Activated CD4-positive, alpha-beta T cell treated with anti-CD3 and anti-CD28 coated beads, Interleukin-10, Interleukin-2, amounts not matched to agents 100 ng/mL and 50 ng/mL, durations not matched to agents 16 hours and 8 hours (primary cell): ENCODE measurements around the gene EXOC4.
"Not testable (repeated sequence)": the region's sequence is repeated elsewhere in the genome, so short reads cannot be mapped to it uniquely, and the experiment has no call there.

Experiments
- DNase-seq: peaks from one replicate; pipeline ENCODE4 v3.0.0-alpha.2; 2020

The EXOC4 gene

GRCh38 chr7:134058521-134058920 is 805.6 kb downstream of the EXOC4 start:
- DNase-seq, result no peak

GRCh38 chr7:134058980-134059379 is 806.1 kb downstream of the EXOC4 start:
- no peak for DNase-seq

GRCh38 chr7:134059921-134060320 is 807.0 kb downstream of the EXOC4 start:
- DNase-seq, result no peak

GRCh38 chr7:134060874-134061273 is 808.0 kb downstream of the EXOC4 start:
- DNase-seq, result no peak

GRCh38 chr7:134062460-134062859 is 809.6 kb downstream of the EXOC4 start:
- no peak for DNase-seq

- no peak for DNase-seq
Observed at GRCh38 chr7:134065415-134065814, 812.5 kb downstream of the EXOC4 start.

GRCh38 chr7:134067164-134067563 is 814.3 kb downstream of the EXOC4 start:
- DNase-seq, result no peak

- no peak for DNase-seq
Observed at GRCh38 chr7:134068670-134069069, 815.8 kb downstream of the EXOC4 start.

GRCh38 chr7:134069187-134069586 is 816.3 kb downstream of the EXOC4 start:
- no peak for DNase-seq

GRCh38 chr7:134070673-134071072 is 817.8 kb downstream of the EXOC4 start:
- no peak for DNase-seq

GRCh38 chr7:134071355-134072331 is 818.8 kb downstream of the EXOC4 start:
- DNase-seq, result no peak

- no peak for DNase-seq
Observed at GRCh38 chr7:134073276-134073675, 820.4 kb downstream of the EXOC4 start.

GRCh38 chr7:134075799-134076198 is 822.9 kb downstream of the EXOC4 start:
- DNase-seq, result no peak

GRCh38 chr7:134077560-134077959 is 824.7 kb downstream of the EXOC4 start:
- not testable (repeated sequence) for DNase-seq

GRCh38 chr7:134078991-134079390 is 826.1 kb downstream of the EXOC4 start:
- no peak for DNase-seq

- DNase-seq, result no peak
Observed at GRCh38 chr7:134081695-134082094, 828.8 kb downstream of the EXOC4 start.

GRCh38 chr7:134083766-134084487 is 831.0 kb downstream of the EXOC4 start:
- no peak for DNase-seq

GRCh38 chr7:134084488-134085144 is 831.7 kb downstream of the EXOC4 start:
- DNase-seq, result no peak

- no peak for DNase-seq
Observed at GRCh38 chr7:134085311-134085710, 832.4 kb downstream of the EXOC4 start.

GRCh38 chr7:134086998-134087735 is 834.3 kb downstream of the EXOC4 start:
- no peak for DNase-seq

- no peak for DNase-seq
Observed at GRCh38 chr7:134088199-134088598, 835.3 kb downstream of the EXOC4 start.

GRCh38 chr7:134089446-134089845 is 836.6 kb downstream of the EXOC4 start:
- no peak for DNase-seq

- no peak for DNase-seq
Observed at GRCh38 chr7:134098072-134098471, 845.2 kb downstream of the EXOC4 start.
